ENCODE results near the gene C11orf68.

DNA sequence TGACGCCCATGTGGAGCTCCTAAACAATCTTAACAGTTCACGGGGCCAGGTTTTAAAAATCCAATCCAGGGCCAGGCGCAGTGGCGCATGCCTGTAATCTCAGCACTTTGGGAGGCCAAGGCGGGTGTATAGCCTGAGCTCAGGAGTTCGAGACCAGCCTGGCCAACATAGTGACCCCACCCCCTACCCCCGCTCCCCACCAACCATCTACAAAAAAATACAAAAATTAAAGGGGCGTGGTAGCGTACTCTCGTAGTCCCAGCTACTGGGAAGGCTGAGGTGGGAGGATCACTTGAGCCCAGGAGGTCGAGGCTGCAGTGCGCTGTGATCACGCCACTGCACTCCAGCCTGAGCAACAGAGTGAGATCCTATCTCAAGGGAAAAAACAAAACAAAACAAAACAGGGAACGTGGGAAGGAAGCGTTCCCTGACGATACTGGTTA is 42.0 kb upstream of the C11orf68 start:
- TF ChIP-seq CTCF (IDR thresholded peaks at IDR 0.05), result no peak
- no peak for TF ChIP-seq POLR2A (IDR thresholded peaks at IDR 0.05)
